ENCODE results near the gene SMAD6.

The SMAD6 gene

GRCh38 chr15:66723826-66724731, 22.0 kb downstream of the SMAD6 start:
- no peaks in the 10 kb centered on the region for H3K27me3 ChIP-seq (ENCODE audit: insufficient read depth, low read length)
- no peak overlapping the region for H3K18ac ChIP-seq (ENCODE audit: low read length)
- no CpG with 5 or more reads among the region's 1 CpG for WGBS (ENCODE audit: extremely low coverage, insufficient coverage, insufficient read length)
- H3K4me2 ChIP-seq (ENCODE audit: low read length): no peak overlapping the region
- H3K4me3 ChIP-seq (ENCODE audit: low read depth, low read length): no peak overlapping the region
- no peak overlapping the region for H3K23ac ChIP-seq (ENCODE audit: low read length)
- no peak overlapping the region for H2BK12ac ChIP-seq (ENCODE audit: low read length)
- no peak overlapping the region for H2AK5ac ChIP-seq (ENCODE audit: low read length)
- H4K91ac ChIP-seq (ENCODE audit: low read depth, low read length): no peak overlapping the region
- H2AFZ ChIP-seq (ENCODE audit: insufficient read depth, low read length, poor library complexity): no peak overlapping the region
- peaks cover 69 to 85% of the 10 kb centered on the region in 2 experiments for H3K36me3 ChIP-seq (ENCODE audit: control insufficient read depth in 1 of 2, insufficient read depth in 2 of 2, low read length in 2 of 2)
- H4K12ac ChIP-seq (ENCODE audit: low read depth, low read length): no peak overlapping the region
- peaks cover 2% of the 10 kb centered on the region for H3K79me1 ChIP-seq (ENCODE audit: low read length)
- H3K79me2 ChIP-seq (ENCODE audit: control insufficient read depth, insufficient read depth, low read length, poor library complexity): peaks cover 13% of the 10 kb centered on the region
- peaks cover 1% of the 10 kb centered on the region for H3K9me3 ChIP-seq (ENCODE audit: insufficient read depth, low read depth, low read length)
- H3K27ac ChIP-seq (ENCODE audit: low read depth, low read length): no peak overlapping the region
- H3K4me1 ChIP-seq (ENCODE audit: control insufficient read depth in 1 of 2, insufficient read depth in 2 of 2, low read length in 2 of 2): peaks cover 10 to 12% of the 10 kb centered on the region in 2 experiments
- H3K9ac ChIP-seq (ENCODE audit: low read length): no peak overlapping the region
- H2BK120ac ChIP-seq (ENCODE audit: insufficient read depth, low read length, poor library complexity): no peak overlapping the region
- H3K14ac ChIP-seq (ENCODE audit: low read length): no peak overlapping the region
- no peak overlapping the region for H4K8ac ChIP-seq (ENCODE audit: low read depth, low read length)
- no peak overlapping the region for H2BK5ac ChIP-seq (ENCODE audit: low read depth, low read length, poor library complexity)
- H3K4ac ChIP-seq (ENCODE audit: low read depth, low read length): peak overlapping the region; percentile 25
- DNase-seq: no peak

DNA sequence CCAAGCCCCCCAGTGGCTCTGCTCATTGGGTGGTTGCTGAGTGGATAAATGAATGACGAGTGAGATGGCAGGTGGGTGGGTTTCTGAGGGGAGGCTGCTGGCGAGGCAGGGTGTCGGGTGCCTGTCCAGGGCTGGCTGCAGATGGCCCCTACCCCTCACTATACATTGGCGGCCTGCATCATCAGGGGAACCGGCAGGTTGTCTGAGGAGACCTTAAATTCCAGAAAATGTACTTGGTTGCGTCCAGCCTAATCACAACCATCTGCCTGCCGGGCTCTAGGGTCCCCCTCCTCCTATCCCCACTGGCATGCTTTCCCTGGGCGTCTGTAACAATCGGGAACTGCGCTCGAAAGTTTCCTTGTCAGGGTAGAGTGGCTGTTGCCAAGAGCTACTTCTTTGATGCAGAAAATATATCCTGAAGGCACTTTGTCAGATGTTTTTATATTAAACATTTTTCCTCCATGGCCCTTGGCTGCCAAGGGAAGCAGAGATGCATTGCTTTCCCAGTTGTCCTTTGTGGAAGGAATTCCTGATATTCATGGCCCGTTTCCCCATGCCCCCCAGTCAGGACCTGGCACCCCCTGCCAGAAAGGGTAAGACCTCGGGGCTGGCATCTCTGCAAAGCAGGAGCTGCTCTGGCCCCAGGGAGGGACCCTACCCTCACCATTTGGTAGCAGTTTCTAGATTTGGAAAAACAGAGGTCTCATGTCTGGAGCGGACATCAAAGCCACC, 22.9 kb downstream of the SMAD6 start:
- Histone ChIP-seq H4K91ac (ENCODE audit: low read depth, low read length) (no peak overlapping the region), H3K23ac (ENCODE audit: low read length) (no peak overlapping the region), H2AFZ (ENCODE audit: insufficient read depth, low read length, poor library complexity) (no peak overlapping the region), H3K4ac (ENCODE audit: low read depth, low read length) (no peak overlapping the region), H3K14ac (ENCODE audit: low read length) (no peak overlapping the region), H4K12ac (ENCODE audit: low read depth, low read length) (no peak overlapping the region), H3K4me3 (ENCODE audit: low read depth, low read length) (no peak overlapping the region), H3K79me2 (ENCODE audit: control insufficient read depth, insufficient read depth, low read length, poor library complexity) (peaks cover 8% of the 10 kb centered on the region), H3K4me2 (ENCODE audit: low read length) (no peak overlapping the region), H2BK5ac (ENCODE audit: low read depth, low read length, poor library complexity) (no peak overlapping the region), H2BK12ac (ENCODE audit: low read length) (no peak overlapping the region), H3K4me1 (ENCODE audit: control insufficient read depth in 1 of 2, insufficient read depth in 2 of 2, low read length in 2 of 2) (peaks cover 7 to 10% of the 10 kb centered on the region in 2 experiments), H4K8ac (ENCODE audit: low read depth, low read length) (no peak overlapping the region), H3K27me3 (ENCODE audit: insufficient read depth, low read length) (no peaks in the 10 kb centered on the region), H3K36me3 (ENCODE audit: control insufficient read depth in 1 of 2, insufficient read depth in 2 of 2, low read length in 2 of 2) (peaks cover 68 to 85% of the 10 kb centered on the region in 2 experiments), H2AK5ac (ENCODE audit: low read length) (no peak overlapping the region), H3K18ac (ENCODE audit: low read length) (no peak overlapping the region), H3K9me3 (ENCODE audit: insufficient read depth, low read depth, low read length) (peaks cover 1% of the 10 kb centered on the region), H3K9ac (ENCODE audit: low read length) (no peak overlapping the region), H3K27ac (ENCODE audit: low read depth, low read length) (no peak overlapping the region), H3K79me1 (ENCODE audit: low read length) (peaks cover 2% of the 10 kb centered on the region), H2BK120ac (ENCODE audit: insufficient read depth, low read length, poor library complexity) (no peak overlapping the region)
- WGBS (ENCODE audit: extremely low coverage, insufficient coverage, insufficient read length): no CpG with 5 or more reads among the region's 14 CpGs
- DNase-seq: no peak

DNA sequence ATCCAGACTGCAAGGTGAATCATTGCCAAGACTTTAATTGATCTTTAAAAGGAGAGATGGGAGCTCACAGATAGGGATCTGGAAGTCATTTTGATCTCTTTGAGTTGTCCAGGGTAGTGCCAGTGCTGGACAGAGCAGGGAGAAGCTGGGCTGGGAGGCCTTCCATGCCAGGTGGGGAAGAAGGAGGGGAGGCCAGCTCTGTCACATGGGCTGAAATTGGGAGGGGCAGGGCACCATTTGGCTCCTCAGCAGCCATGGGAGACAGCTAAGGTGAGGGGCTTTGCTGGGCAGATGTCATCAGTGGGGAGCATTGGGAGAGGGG, 23.4 kb downstream of the SMAD6 start:
- no peak overlapping the region for H2BK5ac ChIP-seq (ENCODE audit: low read depth, low read length, poor library complexity)
- no peak overlapping the region for H2BK12ac ChIP-seq (ENCODE audit: low read length)
- peaks cover 1% of the 10 kb centered on the region for H3K9me3 ChIP-seq (ENCODE audit: insufficient read depth, low read depth, low read length)
- no peak overlapping the region for H2AK5ac ChIP-seq (ENCODE audit: low read length)
- H3K14ac ChIP-seq (ENCODE audit: low read length): no peak overlapping the region
- peaks cover 66 to 86% of the 10 kb centered on the region in 2 experiments for H3K36me3 ChIP-seq (ENCODE audit: control insufficient read depth in 1 of 2, insufficient read depth in 2 of 2, low read length in 2 of 2)
- no peak overlapping the region for H3K4me3 ChIP-seq (ENCODE audit: low read depth, low read length)
- H3K79me1 ChIP-seq (ENCODE audit: low read length): peaks cover 2% of the 10 kb centered on the region
- H3K4ac ChIP-seq (ENCODE audit: low read depth, low read length): peak overlapping the region; percentile 13
- H3K27me3 ChIP-seq (ENCODE audit: insufficient read depth, low read length): no peaks in the 10 kb centered on the region
- no peak overlapping the region for H2BK120ac ChIP-seq (ENCODE audit: insufficient read depth, low read length, poor library complexity)
- H3K4me2 ChIP-seq (ENCODE audit: low read length): no peak overlapping the region
- H4K12ac ChIP-seq (ENCODE audit: low read depth, low read length): no peak overlapping the region
- no peak overlapping the region for H3K23ac ChIP-seq (ENCODE audit: low read length)
- H3K18ac ChIP-seq (ENCODE audit: low read length): peak overlapping the region; percentile 11
- no peak overlapping the region for H3K27ac ChIP-seq (ENCODE audit: low read depth, low read length)
- peaks cover 8 to 10% of the 10 kb centered on the region in 2 experiments for H3K4me1 ChIP-seq (ENCODE audit: control insufficient read depth in 1 of 2, insufficient read depth in 2 of 2, low read length in 2 of 2)
- H3K9ac ChIP-seq (ENCODE audit: low read length): no peak overlapping the region
- DNase-seq: no peak
- no peak overlapping the region for H4K8ac ChIP-seq (ENCODE audit: low read depth, low read length)
- no peak overlapping the region for H2AFZ ChIP-seq (ENCODE audit: insufficient read depth, low read length, poor library complexity)
- no peak overlapping the region for H4K91ac ChIP-seq (ENCODE audit: low read depth, low read length)
- H3K79me2 ChIP-seq (ENCODE audit: control insufficient read depth, insufficient read depth, low read length, poor library complexity): peaks cover 6% of the 10 kb centered on the region

- Histone ChIP-seq H3K18ac (ENCODE audit: low read length) (no peak overlapping the region), H3K9ac (ENCODE audit: low read length) (no peak overlapping the region), H3K4me3 (ENCODE audit: low read depth, low read length) (no peak overlapping the region), H4K91ac (ENCODE audit: low read depth, low read length) (no peak overlapping the region), H4K12ac (ENCODE audit: low read depth, low read length) (no peak overlapping the region), H3K4me1 (ENCODE audit: control insufficient read depth in 1 of 2, insufficient read depth in 2 of 2, low read length in 2 of 2) (peaks cover 5 to 10% of the 10 kb centered on the region in 2 experiments), H4K8ac (ENCODE audit: low read depth, low read length) (no peak overlapping the region), H3K79me2 (ENCODE audit: control insufficient read depth, insufficient read depth, low read length, poor library complexity) (peaks cover 6% of the 10 kb centered on the region), H2BK5ac (ENCODE audit: low read depth, low read length, poor library complexity) (no peak overlapping the region), H3K27me3 (ENCODE audit: insufficient read depth, low read length) (no peaks in the 10 kb centered on the region), H3K36me3 (ENCODE audit: control insufficient read depth in 1 of 2, insufficient read depth in 2 of 2, low read length in 2 of 2) (peaks cover 58 to 80% of the 10 kb centered on the region in 2 experiments), H2BK120ac (ENCODE audit: insufficient read depth, low read length, poor library complexity) (no peak overlapping the region), H3K4me2 (ENCODE audit: low read length) (no peak overlapping the region), H3K79me1 (ENCODE audit: low read length) (peaks cover 2% of the 10 kb centered on the region), H3K4ac (ENCODE audit: low read depth, low read length) (peak overlapping the region; percentile 12), H2AK5ac (ENCODE audit: low read length) (no peak overlapping the region), H2BK12ac (ENCODE audit: low read length) (no peak overlapping the region), H2AFZ (ENCODE audit: insufficient read depth, low read length, poor library complexity) (no peak overlapping the region), H3K9me3 (ENCODE audit: insufficient read depth, low read depth, low read length) (no peaks in the 10 kb centered on the region), H3K23ac (ENCODE audit: low read length) (no peak overlapping the region), H3K14ac (ENCODE audit: low read length) (no peak overlapping the region), H3K27ac (ENCODE audit: low read depth, low read length) (no peak overlapping the region)
- no peak for DNase-seq
- no CpG with 5 or more reads among the region's 2 CpGs for WGBS (ENCODE audit: extremely low coverage, insufficient coverage, insufficient read length)
Observed at GRCh38 chr15:66726386-66726785, 24.4 kb downstream of the SMAD6 start.

Data from trophoblast cell (in vitro differentiated cells and primary cell).